ENCODE results near the gene KLHL17. TPM values are rescaled to one million over a fixed set of nuclear protein-coding genes. Genes with fewer than 3 reads are reported as not detected.
A peak's percentile ranks its signal among the peaks of the same experiment; 100 is the strongest.
"Not testable (repeated sequence)": the region's sequence is repeated elsewhere in the genome, so short reads cannot be mapped to it uniquely, and the experiment has no call there.

KLHL17 gene
- total RNA-seq, 1 experiment from 2014 or later = 41.4 TPM

DNA sequence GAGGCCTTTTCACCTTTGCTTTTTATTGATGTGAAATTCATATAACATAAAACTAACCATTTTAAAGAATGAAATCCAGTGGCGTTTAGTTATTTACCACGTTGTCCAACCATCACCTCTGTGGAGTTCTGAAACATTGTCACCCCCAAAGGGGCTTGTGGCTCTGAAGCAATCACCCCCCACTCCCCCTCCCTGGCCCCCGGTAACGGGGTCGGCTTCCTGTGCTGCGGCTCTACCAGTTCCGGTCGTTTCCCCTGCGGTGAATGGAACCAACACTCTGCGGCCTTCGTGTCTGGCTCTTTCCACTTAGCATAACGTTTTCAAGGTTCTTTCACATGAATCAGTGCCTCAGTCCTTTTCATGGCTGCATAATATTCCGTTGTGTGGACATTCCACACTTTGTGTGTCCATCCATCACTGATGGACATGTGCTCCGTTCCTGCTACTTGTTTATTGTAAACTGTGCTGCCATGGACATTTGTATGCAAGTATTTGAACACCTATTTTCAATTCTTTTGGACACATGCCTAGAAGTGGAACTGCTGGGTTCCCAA is 51.1 kb downstream of the KLHL17 start:
- Histone ChIP-seq H3K23me2 (ENCODE audit: insufficient read length, low read depth, low read length, poor library complexity, severe bottlenecking) (peaks cover 9% of the 10 kb centered on the region), H4K91ac (ENCODE audit: insufficient read length, low read depth, low read length) (no peak overlapping the region), H3T11ph (ENCODE audit: low read length) (no peak overlapping the region), H2BK20ac (ENCODE audit: low read depth, low read length, poor library complexity, severe bottlenecking) (no peak overlapping the region), H2AFZ (ENCODE audit: low read length) (no peak overlapping the region), H2BK120ac (ENCODE audit: low read depth, low read length, poor library complexity, severe bottlenecking) (no peak overlapping the region), H3K9ac (ENCODE audit: extremely low read depth, insufficient read length, low read length) (no peak overlapping the region), H3K23ac (ENCODE audit: insufficient read length, low read depth, low read length) (no peak overlapping the region), H3K56ac (ENCODE audit: insufficient read length, low read depth, low read length) (no peak overlapping the region), H2BK5ac (ENCODE audit: insufficient read length, low read length) (no peak overlapping the region), H3K4ac (ENCODE audit: low read depth, low read length) (no peak overlapping the region), H3K18ac (ENCODE audit: insufficient read length, low read depth, low read length) (no peak overlapping the region), H4K8ac (replicated peaks; ENCODE audit: insufficient read length, low read depth, low read length) (no peak overlapping the region), H3K27me3 (ENCODE audit: insufficient read depth, low read length) (no peaks in the 10 kb centered on the region), H3K79me2 (ENCODE audit: insufficient read depth, low read length) (no peaks in the 10 kb centered on the region), H4K20me1 (ENCODE audit: control insufficient read depth, insufficient read depth, insufficient read length) (no peaks in the 10 kb centered on the region), H3K4me2 (ENCODE audit: insufficient read depth, insufficient read length, low read length) (no peak overlapping the region), H3K27ac (ENCODE audit: insufficient read length, low read depth, low read length) (no peak overlapping the region), H3K9me3 (ENCODE audit: control insufficient read depth, low read depth, low read length) (no peaks in the 10 kb centered on the region), H4K5ac (ENCODE audit: insufficient read length, low read depth, low read length) (no peak overlapping the region), H3K79me1 (ENCODE audit: insufficient read depth, low read depth, low read length, poor library complexity, severe bottlenecking) (no peaks in the 10 kb centered on the region), H3K14ac (ENCODE audit: insufficient read depth, low read length) (no peak overlapping the region), H2BK12ac (ENCODE audit: insufficient read length, low read depth, low read length) (no peak overlapping the region), H3K4me1 (ENCODE audit: insufficient read depth, low read length) (no peaks in the 10 kb centered on the region), H2AK5ac (ENCODE audit: insufficient read length, low read length) (no peak overlapping the region), H2BK15ac (ENCODE audit: low read depth, low read length) (no peak overlapping the region)
- Mint-ChIP-seq H3K4me1 (peaks cover 19 to 28% of the 10 kb centered on the region in 2 experiments), H3K36me3 (ENCODE audit: insufficient read depth in 1 of 3, low read depth in 3 of 3) (no peaks in the 10 kb centered on the region; a peak in 1 of 7 replicates), H3K27ac (no peak overlapping the region), H3K27me3 (ENCODE audit: low read depth) (peaks cover 35% of the 10 kb centered on the region), H3K9me3 (peaks cover 0 to 7% of the 10 kb centered on the region in 2 experiments; a peak in 2 of 5 replicates), H3K4me3 (peak overlapping the region in 1 of 2 experiments; percentile 20; a peak in 1 of 5 replicates)
- no CpG with 5 or more reads among the region's 14 CpGs for WGBS (ENCODE audit: extremely low coverage, insufficient read length, low lambda C conversion rate)
- TF ChIP-seq, protein P1, sequence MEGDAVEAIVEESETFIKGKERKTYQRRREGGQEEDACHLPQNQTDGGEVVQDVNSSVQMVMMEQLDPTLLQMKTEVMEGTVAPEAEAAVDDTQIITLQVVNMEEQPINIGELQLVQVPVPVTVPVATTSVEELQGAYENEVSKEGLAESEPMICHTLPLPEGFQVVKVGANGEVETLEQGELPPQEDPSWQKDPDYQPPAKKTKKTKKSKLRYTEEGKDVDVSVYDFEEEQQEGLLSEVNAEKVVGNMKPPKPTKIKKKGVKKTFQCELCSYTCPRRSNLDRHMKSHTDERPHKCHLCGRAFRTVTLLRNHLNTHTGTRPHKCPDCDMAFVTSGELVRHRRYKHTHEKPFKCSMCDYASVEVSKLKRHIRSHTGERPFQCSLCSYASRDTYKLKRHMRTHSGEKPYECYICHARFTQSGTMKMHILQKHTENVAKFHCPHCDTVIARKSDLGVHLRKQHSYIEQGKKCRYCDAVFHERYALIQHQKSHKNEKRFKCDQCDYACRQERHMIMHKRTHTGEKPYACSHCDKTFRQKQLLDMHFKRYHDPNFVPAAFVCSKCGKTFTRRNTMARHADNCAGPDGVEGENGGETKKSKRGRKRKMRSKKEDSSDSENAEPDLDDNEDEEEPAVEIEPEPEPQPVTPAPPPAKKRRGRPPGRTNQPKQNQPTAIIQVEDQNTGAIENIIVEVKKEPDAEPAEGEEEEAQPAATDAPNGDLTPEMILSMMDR (conservative IDR thresholded peaks at IDR 0.05) = no peak
- DNase-seq = no peak

DNA sequence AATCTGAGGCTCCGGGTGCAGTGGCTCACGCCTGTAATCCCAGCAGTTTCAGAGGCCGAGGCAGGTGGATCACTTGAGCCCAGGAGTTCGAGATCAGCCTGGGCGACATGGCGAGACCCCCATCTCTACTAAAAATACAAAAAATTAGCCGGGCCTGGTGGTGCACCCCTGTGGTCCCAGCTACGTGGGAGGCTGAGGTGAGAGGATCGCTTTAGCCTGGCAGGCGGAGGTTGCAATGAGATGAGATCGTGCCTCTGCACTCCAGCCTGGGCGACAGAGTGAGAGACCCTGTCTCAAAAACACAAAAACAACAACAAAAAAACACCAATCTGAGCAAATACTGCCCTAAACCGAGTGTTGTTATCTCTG is 52.3 kb downstream of the KLHL17 start:
- H3K9me3 ChIP-seq (ENCODE audit: control insufficient read depth, low read depth, low read length); H3K23ac ChIP-seq (ENCODE audit: insufficient read length, low read depth, low read length); H4K5ac ChIP-seq (ENCODE audit: insufficient read length, low read depth, low read length); H3K4ac ChIP-seq (ENCODE audit: low read depth, low read length); H2BK20ac ChIP-seq (ENCODE audit: low read depth, low read length, poor library complexity, severe bottlenecking); H4K8ac ChIP-seq (replicated peaks; ENCODE audit: insufficient read length, low read depth, low read length); H3K23me2 ChIP-seq (ENCODE audit: insufficient read length, low read depth, low read length, poor library complexity, severe bottlenecking); H3K9ac ChIP-seq (ENCODE audit: extremely low read depth, insufficient read length, low read length); H3K79me1 ChIP-seq (ENCODE audit: insufficient read depth, low read depth, low read length, poor library complexity, severe bottlenecking); H2BK120ac ChIP-seq (ENCODE audit: low read depth, low read length, poor library complexity, severe bottlenecking); H3K4me1 ChIP-seq (ENCODE audit: insufficient read depth, low read length); H2BK15ac ChIP-seq (ENCODE audit: low read depth, low read length); H3K56ac ChIP-seq (ENCODE audit: insufficient read length, low read depth, low read length); H3K14ac ChIP-seq (ENCODE audit: insufficient read depth, low read length); H4K20me1 ChIP-seq (ENCODE audit: control insufficient read depth, insufficient read depth, insufficient read length); H2AFZ ChIP-seq (ENCODE audit: low read length); H3K79me2 ChIP-seq (ENCODE audit: insufficient read depth, low read length); H3K36me3 Mint-ChIP-seq (ENCODE audit: insufficient read depth in 1 of 3, low read depth in 3 of 3); H4K91ac ChIP-seq (ENCODE audit: insufficient read length, low read depth, low read length); H2AK5ac ChIP-seq (ENCODE audit: insufficient read length, low read length); H3T11ph ChIP-seq (ENCODE audit: low read length); H2BK12ac ChIP-seq (ENCODE audit: insufficient read length, low read depth, low read length); H2BK5ac ChIP-seq (ENCODE audit: insufficient read length, low read length); H3K9me3 Mint-ChIP-seq; H3K27me3 ChIP-seq (ENCODE audit: insufficient read depth, low read length): not testable (repeated sequence)
- no CpG with 5 or more reads among the region's 13 CpGs for WGBS (ENCODE audit: extremely low coverage, insufficient read length, low lambda C conversion rate)
- peak; percentile 27 for DNase-seq
- Histone ChIP-seq H3K4me2 (ENCODE audit: insufficient read depth, insufficient read length, low read length) (peak overlapping the region; percentile 54), H3K27ac (ENCODE audit: insufficient read length, low read depth, low read length) (peak overlapping the region; percentile 10), H3K18ac (ENCODE audit: insufficient read length, low read depth, low read length) (peak overlapping the region; percentile 50)
- Mint-ChIP-seq H3K4me1 (peaks cover 19 to 29% of the 10 kb centered on the region in 2 experiments), H3K4me3 (peak overlapping the region; percentile 79 to 85), H3K27me3 (ENCODE audit: low read depth) (peaks cover 26% of the 10 kb centered on the region), H3K27ac (peak overlapping the region in 2 of 3 experiments; percentile 94 to 97; a peak in 4 of 7 replicates)

Measured in H9 (cell line).